ENCODE measurements around the gene RNF125.

DNA sequence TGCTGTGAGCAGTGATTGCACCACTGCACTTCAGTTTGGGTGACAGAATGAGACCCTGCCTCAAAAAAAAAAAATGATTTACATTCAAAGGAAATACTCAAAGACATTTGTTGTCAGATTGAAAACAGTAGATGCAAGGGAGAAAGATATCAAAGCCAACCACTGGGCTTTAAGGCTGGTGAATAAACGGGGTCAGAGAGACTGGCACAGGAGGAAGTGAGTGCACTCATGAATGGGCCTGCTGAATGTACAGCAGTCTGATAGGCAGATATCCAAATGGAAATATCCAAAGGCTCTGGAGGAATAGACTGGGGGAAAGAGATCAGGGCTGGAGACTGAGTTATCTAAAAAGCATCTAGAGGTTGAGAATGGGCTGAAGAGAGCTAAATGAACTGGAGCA lies 10.9 kb downstream of the RNF125 start:
- TF ChIP-seq, protein P1, sequence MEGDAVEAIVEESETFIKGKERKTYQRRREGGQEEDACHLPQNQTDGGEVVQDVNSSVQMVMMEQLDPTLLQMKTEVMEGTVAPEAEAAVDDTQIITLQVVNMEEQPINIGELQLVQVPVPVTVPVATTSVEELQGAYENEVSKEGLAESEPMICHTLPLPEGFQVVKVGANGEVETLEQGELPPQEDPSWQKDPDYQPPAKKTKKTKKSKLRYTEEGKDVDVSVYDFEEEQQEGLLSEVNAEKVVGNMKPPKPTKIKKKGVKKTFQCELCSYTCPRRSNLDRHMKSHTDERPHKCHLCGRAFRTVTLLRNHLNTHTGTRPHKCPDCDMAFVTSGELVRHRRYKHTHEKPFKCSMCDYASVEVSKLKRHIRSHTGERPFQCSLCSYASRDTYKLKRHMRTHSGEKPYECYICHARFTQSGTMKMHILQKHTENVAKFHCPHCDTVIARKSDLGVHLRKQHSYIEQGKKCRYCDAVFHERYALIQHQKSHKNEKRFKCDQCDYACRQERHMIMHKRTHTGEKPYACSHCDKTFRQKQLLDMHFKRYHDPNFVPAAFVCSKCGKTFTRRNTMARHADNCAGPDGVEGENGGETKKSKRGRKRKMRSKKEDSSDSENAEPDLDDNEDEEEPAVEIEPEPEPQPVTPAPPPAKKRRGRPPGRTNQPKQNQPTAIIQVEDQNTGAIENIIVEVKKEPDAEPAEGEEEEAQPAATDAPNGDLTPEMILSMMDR (conservative IDR thresholded peaks at IDR 0.05; ENCODE audit: low read depth in 2 of 2) = no peak
- TF ChIP-seq EZH2 (IDR thresholded peaks at IDR 0.05; ENCODE audit: low read depth, unreplicated experiment) (no peak), POLR2AphosphoS5 (IDR thresholded peaks at IDR 0.05; ENCODE audit: low read depth) (no peak)
- TF ChIP-seq, protein P2, sequence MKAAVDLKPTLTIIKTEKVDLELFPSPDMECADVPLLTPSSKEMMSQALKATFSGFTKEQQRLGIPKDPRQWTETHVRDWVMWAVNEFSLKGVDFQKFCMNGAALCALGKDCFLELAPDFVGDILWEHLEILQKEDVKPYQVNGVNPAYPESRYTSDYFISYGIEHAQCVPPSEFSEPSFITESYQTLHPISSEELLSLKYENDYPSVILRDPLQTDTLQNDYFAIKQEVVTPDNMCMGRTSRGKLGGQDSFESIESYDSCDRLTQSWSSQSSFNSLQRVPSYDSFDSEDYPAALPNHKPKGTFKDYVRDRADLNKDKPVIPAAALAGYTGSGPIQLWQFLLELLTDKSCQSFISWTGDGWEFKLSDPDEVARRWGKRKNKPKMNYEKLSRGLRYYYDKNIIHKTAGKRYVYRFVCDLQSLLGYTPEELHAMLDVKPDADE (IDR thresholded peaks at IDR 0.05) = no peak

Data from GM23338 (cell line).